Activated CD8-positive, alpha-beta T cell treated with anti-CD3 and anti-CD28 coated beads, Interleukin-2, amount 10 ng/mL, durations not matched to agents 7 days and 5 days (primary cell): ENCODE results near the gene DUS2. TPM values are rescaled to one million over a fixed set of nuclear protein-coding genes. Genes with fewer than 3 reads are reported as not detected.

Source experiments
- ATAC-seq: fragments of 150-1000 bp; cut with Tn5 transposase; one replicate; pipeline ENCODE4 v1.10.0; 2021; ENCODE audit warnings: moderate library complexity
- CTCF ChIA-PET: fragments of 350-600 bp; sonication (Branson Sonifier 250); formaldehyde crosslinking; loops from one replicate; lab custom pipeline; 2021; ENCODE audit warnings: antibody characterized with exemption; lab: Charles Lee
- POLR2A ChIA-PET: fragments of 350-600 bp; sonication (Branson Sonifier 250); formaldehyde crosslinking; loops from one replicate; lab custom pipeline; 2021; ENCODE audit warnings: antibody characterized with exemption; lab: Charles Lee
- DNase-seq: peaks from one replicate; pipeline ENCODE4 v3.0.0-alpha.2; 2020
- H3K27ac Mint-ChIP-seq: one replicate; pipeline ENCODE4 v1.8.0; 2021; ENCODE audit warnings: mild to moderate bottlenecking, mixed read lengths
- H3K27me3 Mint-ChIP-seq: one replicate; pipeline ENCODE4 v1.8.0; 2021; ENCODE audit warnings: low read depth, mixed read lengths
- H3K36me3 Mint-ChIP-seq: one replicate; pipeline ENCODE4 v1.8.0; 2021; ENCODE audit warnings: low read depth, mixed read lengths
- H3K4me1 Mint-ChIP-seq: one replicate; pipeline ENCODE4 v1.8.0; 2021; ENCODE audit warnings: low read depth, mixed read lengths
- H3K4me3 Mint-ChIP-seq: one replicate; pipeline ENCODE4 v1.8.0; 2021; ENCODE audit warnings: mild to moderate bottlenecking, mixed read lengths
- H3K9me3 Mint-ChIP-seq: one replicate; pipeline ENCODE4 v1.8.0; 2022; ENCODE audit warnings: mixed read lengths; ENCODE audit not compliant: insufficient read depth
- total RNA-seq, 2 experiments: library from RNA; stranded (reverse); gene quantifications; one replicate each; pipeline ENCODE4 v1.2.3, GENCODE V29; 2021

DUS2 gene
- total RNA-seq, 2 experiments from 2014 or later, result 24.1 to 25.2 TPM

GRCh38 chr16:68041783-68042182 is 18.7 kb downstream of the DUS2 start:
- Mint-ChIP-seq H3K36me3 (peaks cover 31% of the 10 kb centered on the region), H3K4me1 (peaks cover 28% of the 10 kb centered on the region), H3K4me3 (no peak overlapping the region), H3K27ac (no peak overlapping the region), H3K27me3 (no peaks in the 10 kb centered on the region), H3K9me3 (no peaks in the 10 kb centered on the region)
- no peak for DNase-seq
- CTCF ChIA-PET, result interaction anchor here (0.9 to 4.5 kb wide), 17 partner anchors 9 to 226 kb away, joined by 3 to 32 read pairs (median 8); partner anchors contain the start of genes DPEP2, DPEP3 and PSMB10
- no peak for ATAC-seq
- POLR2A ChIA-PET, result interaction anchor here (2.7 kb wide), 1 partner anchor 106 kb away, joined by 12 read pairs; the partner anchor contains the start of gene PSMB10

- H3K36me3 Mint-ChIP-seq, result peaks cover 35% of the 10 kb centered on the region
- no peak overlapping the region for H3K27ac Mint-ChIP-seq
- CTCF ChIA-PET, result interaction anchor here (1.4 to 2.4 kb wide), 2 partner anchors 15 to 18 kb away, joined by 4 to 5 read pairs; no protein-coding TSS in a partner anchor
- H3K4me1 Mint-ChIP-seq, result peaks cover 5% of the 10 kb centered on the region
- no peaks in the 10 kb centered on the region for H3K27me3 Mint-ChIP-seq
- POLR2A ChIA-PET, result no interaction called here
- H3K9me3 Mint-ChIP-seq, result no peaks in the 10 kb centered on the region
- ATAC-seq (no peak), DNase-seq (no peak)
- no peak overlapping the region for H3K4me3 Mint-ChIP-seq
These were observed 23.0 kb downstream of the DUS2 start for GRCh38 chr16:68046106-68046505.

GRCh38 chr16:68047987-68048386 is 24.9 kb downstream of the DUS2 start:
- H3K27ac Mint-ChIP-seq, result no peak overlapping the region
- peaks cover 41% of the 10 kb centered on the region for H3K36me3 Mint-ChIP-seq
- CTCF ChIA-PET, result interaction anchor here (1.2 to 1.5 kb wide), 2 partner anchors 16 to 25 kb away, joined by 4 to 5 read pairs; partner anchors contain the start of genes DDX28 and DUS2
- H3K27me3 Mint-ChIP-seq, result no peaks in the 10 kb centered on the region
- no peak overlapping the region for H3K4me3 Mint-ChIP-seq
- no peaks in the 10 kb centered on the region for H3K9me3 Mint-ChIP-seq
- no peak for ATAC-seq
- peaks cover 5% of the 10 kb centered on the region for H3K4me1 Mint-ChIP-seq
- POLR2A ChIA-PET, result interaction anchor here (0.7 to 1.3 kb wide), 2 partner anchors 12 to 134 kb away, joined by 4 to 5 read pairs; no protein-coding TSS in a partner anchor
- no peak for DNase-seq

GRCh38 chr16:68049449-68049848 is 26.4 kb downstream of the DUS2 start:
- POLR2A ChIA-PET, result no interaction called here
- Mint-ChIP-seq H3K27me3 (no peaks in the 10 kb centered on the region), H3K4me1 (peaks cover 5% of the 10 kb centered on the region), H3K36me3 (peaks cover 51% of the 10 kb centered on the region), H3K27ac (peak overlapping the region; percentile 32), H3K4me3 (no peak overlapping the region), H3K9me3 (no peaks in the 10 kb centered on the region)
- DNase-seq (no peak), ATAC-seq (no peak)
- CTCF ChIA-PET, result no interaction called here

GRCh38 chr16:68055395-68055794 is 32.3 kb downstream of the DUS2 start:
- Mint-ChIP-seq H3K27ac (no peak overlapping the region), H3K4me1 (peaks cover 19% of the 10 kb centered on the region), H3K4me3 (no peak overlapping the region), H3K27me3 (no peaks in the 10 kb centered on the region), H3K36me3 (peaks cover 64% of the 10 kb centered on the region), H3K9me3 (no peaks in the 10 kb centered on the region)
- ChIA-PET POLR2A (no interaction called here), CTCF (interaction anchor here (1.5 to 2.3 kb wide), 2 partner anchors 14 to 239 kb away, joined by 5 to 7 read pairs; no protein-coding TSS in a partner anchor)
- no peak for ATAC-seq
- DNase-seq, result no peak

GRCh38 chr16:68059804-68060203 is 36.7 kb downstream of the DUS2 start:
- H3K36me3 Mint-ChIP-seq, result peaks cover 63% of the 10 kb centered on the region
- CTCF ChIA-PET, result interaction anchor here (3.8 to 7.5 kb wide), 2 partner anchors 26 to 243 kb away, joined by 8 to 78 read pairs; partner anchors contain the start of gene NFATC3

GRCh38 chr16:68061396-68061795 is 38.3 kb downstream of the DUS2 start:
- DNase-seq, result no peak
- no peak for ATAC-seq
- ChIA-PET POLR2A (interaction anchor here (0.6 to 2.4 kb wide), 7 partner anchors 9 to 210 kb away, joined by 3 to 27 read pairs (median 4); partner anchors contain the start of gene NFATC3), CTCF (interaction anchor here (0.8 to 7.5 kb wide), 8 partner anchors 9 to 245 kb away, joined by 4 to 78 read pairs (median 13); partner anchors contain the start of gene NFATC3)
- peaks cover 61% of the 10 kb centered on the region for H3K36me3 Mint-ChIP-seq
- H3K9me3 Mint-ChIP-seq, result no peaks in the 10 kb centered on the region
- peak overlapping the region; percentile 95 for H3K27ac Mint-ChIP-seq
- H3K27me3 Mint-ChIP-seq, result no peaks in the 10 kb centered on the region
- peaks cover 74% of the 10 kb centered on the region for H3K4me1 Mint-ChIP-seq
- H3K4me3 Mint-ChIP-seq, result no peak overlapping the region

More at GRCh38 chr16:68059804-68060203, 36.7 kb downstream of the DUS2 start:
- H3K9me3 Mint-ChIP-seq, result no peaks in the 10 kb centered on the region
- DNase-seq (peak; percentile 52), ATAC-seq (peak; percentile 28)
- H3K4me3 Mint-ChIP-seq, result peak overlapping the region; percentile 9
- peak overlapping the region; percentile 81 for H3K27ac Mint-ChIP-seq
- no peaks in the 10 kb centered on the region for H3K27me3 Mint-ChIP-seq
- POLR2A ChIA-PET, result interaction anchor here (0.5 to 1.2 kb wide), 4 partner anchors 10 to 58 kb away, joined by 3 to 8 read pairs (median 4); no protein-coding TSS in a partner anchor
- H3K4me1 Mint-ChIP-seq, result peaks cover 58% of the 10 kb centered on the region

GRCh38 chr16:68062910-68063393 is 39.9 kb downstream of the DUS2 start:
- Mint-ChIP-seq H3K27me3 (no peaks in the 10 kb centered on the region), H3K9me3 (no peaks in the 10 kb centered on the region), H3K4me3 (peak overlapping the region; percentile 53), H3K36me3 (peaks cover 64% of the 10 kb centered on the region), H3K27ac (peak overlapping the region; percentile 95), H3K4me1 (peaks cover 83% of the 10 kb centered on the region)
- ChIA-PET CTCF (interaction anchor here (1.2 to 7.5 kb wide), 13 partner anchors 12 to 246 kb away, joined by 3 to 78 read pairs (median 8); partner anchors contain the start of genes DPEP2 and NFATC3), POLR2A (interaction anchor here (0.7 to 2.4 kb wide), 7 partner anchors 8 to 124 kb away, joined by 3 to 27 read pairs (median 4); partner anchors contain the start of gene NFATC3)
- DNase-seq, result peak; percentile 81
- ATAC-seq, result peak; percentile 71

- peak overlapping the region; percentile 88 for H3K27ac Mint-ChIP-seq
- peaks cover 85% of the 10 kb centered on the region for H3K4me1 Mint-ChIP-seq
- no peak overlapping the region for H3K4me3 Mint-ChIP-seq
- CTCF ChIA-PET, result interaction anchor here (0.8 to 7.5 kb wide), 22 partner anchors 10 to 248 kb away, joined by 3 to 78 read pairs (median 5); partner anchors contain the start of gene NFATC3
- ATAC-seq (peak; percentile 74), DNase-seq (peak; percentile 87)
- no peaks in the 10 kb centered on the region for H3K9me3 Mint-ChIP-seq
- POLR2A ChIA-PET, result interaction anchor here (1.1 to 4.1 kb wide), 3 partner anchors 20 to 129 kb away, joined by 3 to 23 read pairs (median 3); partner anchors contain the start of genes NFATC3 and SLC12A4
- peaks cover 53% of the 10 kb centered on the region for H3K36me3 Mint-ChIP-seq
- no peaks in the 10 kb centered on the region for H3K27me3 Mint-ChIP-seq
These were observed 41.8 kb downstream of the DUS2 start for GRCh38 chr16:68064791-68065365.

- no peaks in the 10 kb centered on the region for H3K27me3 Mint-ChIP-seq
- H3K9me3 Mint-ChIP-seq, result no peaks in the 10 kb centered on the region
- POLR2A ChIA-PET, result interaction anchor here (0.7 to 4.1 kb wide), 5 partner anchors 19 to 406 kb away, joined by 3 to 23 read pairs (median 3); partner anchors contain the start of genes ACD, NFATC3, PSMB10 and SLC12A4
- DNase-seq (no peak), ATAC-seq (no peak)
- H3K4me3 Mint-ChIP-seq, result no peak overlapping the region
- peak overlapping the region; percentile 74 for H3K27ac Mint-ChIP-seq
- peaks cover 53% of the 10 kb centered on the region for H3K36me3 Mint-ChIP-seq
- CTCF ChIA-PET, result interaction anchor here (0.6 to 7.5 kb wide), 19 partner anchors 9 to 249 kb away, joined by 3 to 78 read pairs (median 4); partner anchors contain the start of genes NFATC3 and SLC12A4
- peaks cover 89% of the 10 kb centered on the region for H3K4me1 Mint-ChIP-seq
These were observed 42.7 kb downstream of the DUS2 start for GRCh38 chr16:68065716-68066305.

GRCh38 chr16:68066763-68067162 is 43.7 kb downstream of the DUS2 start:
- peaks cover 55% of the 10 kb centered on the region for H3K36me3 Mint-ChIP-seq
- CTCF ChIA-PET, result interaction anchor here (1.1 to 7.5 kb wide), 7 partner anchors 8 to 163 kb away, joined by 3 to 78 read pairs (median 8); partner anchors contain the start of genes NFATC3 and SLC12A4
- peak overlapping the region; percentile 74 for H3K27ac Mint-ChIP-seq

More at GRCh38 chr16:68066763-68067162, 43.7 kb downstream of the DUS2 start:
- POLR2A ChIA-PET, result interaction anchor here (1.5 to 4.1 kb wide), 2 partner anchors 18 to 131 kb away, joined by 6 to 23 read pairs; partner anchors contain the start of genes NFATC3 and PSMB10
- Mint-ChIP-seq H3K27me3 (no peaks in the 10 kb centered on the region), H3K4me1 (peaks cover 89% of the 10 kb centered on the region), H3K4me3 (no peak overlapping the region), H3K9me3 (no peaks in the 10 kb centered on the region)
- no peak for ATAC-seq
- no peak for DNase-seq
